ENCODE measurements around the gene SNRNP200.
"Not testable (repeated sequence)": the region's sequence is repeated elsewhere in the genome, so short reads cannot be mapped to it uniquely, and the experiment has no call there.

SNRNP200 gene

GRCh38 chr2:96296925-96297324, 8.4 kb downstream of the SNRNP200 start:
- Histone ChIP-seq H3K9ac (no peak overlapping the region), H4K20me1 (ENCODE audit: insufficient read depth) (no peaks in the 10 kb centered on the region), H3K4me3 (IDR thresholded peaks at IDR 0.05; ENCODE audit: insufficient read depth, low read depth, low read length) (no peak overlapping the region), H3K4me1 (ENCODE audit: low read depth, poor library complexity, severe bottlenecking) (no peaks in the 10 kb centered on the region), H3K79me2 (ENCODE audit: insufficient read depth, low read depth) (no peaks in the 10 kb centered on the region; the same call in 1 of the 2 replicates), H3K36me3 (ENCODE audit: insufficient read depth) (peaks cover 20% of the 10 kb centered on the region; the same call in 1 of the 2 replicates), H2AFZ (ENCODE audit: low read depth) (no peak overlapping the region), H3K4me2 (no peak overlapping the region), H3K27ac (no peak overlapping the region), H3K27me3 (ENCODE audit: insufficient read depth, low read depth) (no peaks in the 10 kb centered on the region)
- no peak for TF ChIP-seq CTCF (conservative IDR thresholded peaks at IDR 0.05; ENCODE audit: low read depth, low read length)

GRCh38 chr2:96294271-96294670, 11.1 kb downstream of the SNRNP200 start:
- not testable (repeated sequence) for H3K9ac ChIP-seq; H3K27ac ChIP-seq; H3K79me2 ChIP-seq (ENCODE audit: insufficient read depth, low read depth); H3K4me3 ChIP-seq (IDR thresholded peaks at IDR 0.05; ENCODE audit: insufficient read depth, low read depth, low read length); H2AFZ ChIP-seq (ENCODE audit: low read depth); H3K4me2 ChIP-seq; H4K20me1 ChIP-seq (ENCODE audit: insufficient read depth); H3K27me3 ChIP-seq (ENCODE audit: insufficient read depth, low read depth); H3K4me1 ChIP-seq (ENCODE audit: low read depth, poor library complexity, severe bottlenecking)
- H3K36me3 ChIP-seq (ENCODE audit: insufficient read depth), result peaks cover 15% of the 10 kb centered on the region; the same call in 1 of the 2 replicates

GRCh38 chr2:96291751-96292150, 13.6 kb downstream of the SNRNP200 start:
- TF ChIP-seq CTCF (conservative IDR thresholded peaks at IDR 0.05; ENCODE audit: low read depth, low read length), result no peak
- Histone ChIP-seq H3K79me2 (ENCODE audit: insufficient read depth, low read depth) (no peaks in the 10 kb centered on the region), H3K4me1 (ENCODE audit: low read depth, poor library complexity, severe bottlenecking) (no peaks in the 10 kb centered on the region), H3K4me3 (IDR thresholded peaks at IDR 0.05; ENCODE audit: insufficient read depth, low read depth, low read length) (no peak overlapping the region), H3K9ac (no peak overlapping the region), H2AFZ (ENCODE audit: low read depth) (no peak overlapping the region), H3K27ac (no peak overlapping the region), H3K4me2 (no peak overlapping the region), H3K36me3 (ENCODE audit: insufficient read depth) (peaks cover 20% of the 10 kb centered on the region; the same call in 1 of the 2 replicates), H3K27me3 (ENCODE audit: insufficient read depth, low read depth) (no peaks in the 10 kb centered on the region), H4K20me1 (ENCODE audit: insufficient read depth) (no peaks in the 10 kb centered on the region)

GRCh38 chr2:96287273-96287856, 18.0 kb downstream of the SNRNP200 start:
- Histone ChIP-seq H3K4me3 (IDR thresholded peaks at IDR 0.05; ENCODE audit: insufficient read depth, low read depth, low read length) (no peak overlapping the region), H3K4me2 (no peak overlapping the region), H3K4me1 (ENCODE audit: low read depth, poor library complexity, severe bottlenecking) (no peaks in the 10 kb centered on the region), H3K9ac (no peak overlapping the region), H3K36me3 (ENCODE audit: insufficient read depth) (peaks cover 25% of the 10 kb centered on the region; the same call in 1 of the 2 replicates), H2AFZ (ENCODE audit: low read depth) (no peak overlapping the region), H4K20me1 (ENCODE audit: insufficient read depth) (no peaks in the 10 kb centered on the region), H3K27ac (no peak overlapping the region), H3K27me3 (ENCODE audit: insufficient read depth, low read depth) (no peaks in the 10 kb centered on the region), H3K79me2 (ENCODE audit: insufficient read depth, low read depth) (no peaks in the 10 kb centered on the region)
- no peak for TF ChIP-seq CTCF (conservative IDR thresholded peaks at IDR 0.05; ENCODE audit: low read depth, low read length)

GRCh38 chr2:96276787-96277499, 28.4 kb downstream of the SNRNP200 start:
- no peak for TF ChIP-seq CTCF (conservative IDR thresholded peaks at IDR 0.05; ENCODE audit: low read depth, low read length)
- Histone ChIP-seq H3K36me3 (ENCODE audit: insufficient read depth) (peaks cover 4% of the 10 kb centered on the region; the same call in 1 of the 2 replicates), H3K4me1 (ENCODE audit: low read depth, poor library complexity, severe bottlenecking) (no peaks in the 10 kb centered on the region), H3K27ac (no peak overlapping the region), H2AFZ (ENCODE audit: low read depth) (no peak overlapping the region), H3K4me2 (no peak overlapping the region), H3K79me2 (ENCODE audit: insufficient read depth, low read depth) (no peaks in the 10 kb centered on the region), H3K9ac (no peak overlapping the region), H3K27me3 (ENCODE audit: insufficient read depth, low read depth) (no peaks in the 10 kb centered on the region), H3K4me3 (IDR thresholded peaks at IDR 0.05; ENCODE audit: insufficient read depth, low read depth, low read length) (no peak overlapping the region), H4K20me1 (ENCODE audit: insufficient read depth) (no peaks in the 10 kb centered on the region)

Measured in KMS-11 (cell line).